ENCODE results near the gene ADGRG3. TPM values are rescaled to one million over a fixed set of nuclear protein-coding genes. Genes with fewer than 3 reads are reported as not detected.

Gene ADGRG3
- polyA plus RNA-seq, 1 donor (not counting 4 experiments of a cell fraction or from before 2014, with no cell fraction given) = not detected

DNA sequence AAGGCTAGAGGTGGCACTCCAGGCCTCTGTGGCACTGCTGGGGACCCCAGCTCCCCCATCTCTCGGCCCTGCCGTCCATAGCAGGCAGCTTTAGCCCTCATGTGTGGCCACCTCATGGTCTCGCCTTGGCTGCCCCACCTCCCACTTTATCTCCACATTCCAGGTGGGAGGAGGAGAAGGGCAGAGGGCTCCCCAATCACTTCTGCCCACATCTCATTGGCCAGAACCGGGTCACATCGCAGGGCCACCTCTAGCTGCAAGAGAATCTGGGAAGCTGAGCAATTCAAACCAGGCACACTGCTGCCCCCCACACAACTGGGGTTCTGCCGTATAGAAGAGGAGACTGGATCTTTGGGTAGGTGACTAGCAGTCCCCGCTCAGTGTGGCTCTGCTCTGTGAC is 28.1 kb downstream of the ADGRG3 start:
- Histone ChIP-seq H3K9me1 (ENCODE audit: control insufficient read depth, extremely low read depth, insufficient read depth, low read length) (no peaks in the 10 kb centered on the region), H4K20me1 (ENCODE audit: control insufficient read depth, extremely low read depth, insufficient read depth, low read length) (no peaks in the 10 kb centered on the region), H3K27me3 (ENCODE audit: control insufficient read depth, extremely low read depth, insufficient read depth, low read length) (no peaks in the 10 kb centered on the region), H3K27ac (ENCODE audit: control insufficient read depth, insufficient read depth, low read length) (no peak overlapping the region), H3K4me2 (ENCODE audit: control insufficient read depth, extremely low read depth, insufficient read depth, low read depth, low read length) (no peak overlapping the region), H3K36me3 (ENCODE audit: control insufficient read depth in 2 of 2, extremely low read depth in 1 of 2, insufficient read depth in 2 of 2, low read length in 2 of 2) (no peaks in the 10 kb centered on the region), H3K4me3 (ENCODE audit: control insufficient read depth in 2 of 3, extremely low read depth in 1 of 3, insufficient read depth in 2 of 3, low read depth in 1 of 3, low read length in 3 of 3) (no peak overlapping the region), H3K9ac (ENCODE audit: control insufficient read depth, extremely low read depth, insufficient read depth, low read length) (no peak overlapping the region), H3K79me2 (ENCODE audit: control insufficient read depth, insufficient read depth, low read length) (no peaks in the 10 kb centered on the region), H2AFZ (ENCODE audit: control insufficient read depth, low read length) (no peak overlapping the region), H3K9me3 (ENCODE audit: control insufficient read depth, low read depth, low read length) (no peaks in the 10 kb centered on the region), H3K4me1 (ENCODE audit: control insufficient read depth, extremely low read depth, insufficient read depth, low read length) (no peaks in the 10 kb centered on the region)
- DNase-seq (ENCODE audit: low read depth, low spot score) (no peak), FAIRE-seq (no peak)
- TF ChIP-seq, protein P1, sequence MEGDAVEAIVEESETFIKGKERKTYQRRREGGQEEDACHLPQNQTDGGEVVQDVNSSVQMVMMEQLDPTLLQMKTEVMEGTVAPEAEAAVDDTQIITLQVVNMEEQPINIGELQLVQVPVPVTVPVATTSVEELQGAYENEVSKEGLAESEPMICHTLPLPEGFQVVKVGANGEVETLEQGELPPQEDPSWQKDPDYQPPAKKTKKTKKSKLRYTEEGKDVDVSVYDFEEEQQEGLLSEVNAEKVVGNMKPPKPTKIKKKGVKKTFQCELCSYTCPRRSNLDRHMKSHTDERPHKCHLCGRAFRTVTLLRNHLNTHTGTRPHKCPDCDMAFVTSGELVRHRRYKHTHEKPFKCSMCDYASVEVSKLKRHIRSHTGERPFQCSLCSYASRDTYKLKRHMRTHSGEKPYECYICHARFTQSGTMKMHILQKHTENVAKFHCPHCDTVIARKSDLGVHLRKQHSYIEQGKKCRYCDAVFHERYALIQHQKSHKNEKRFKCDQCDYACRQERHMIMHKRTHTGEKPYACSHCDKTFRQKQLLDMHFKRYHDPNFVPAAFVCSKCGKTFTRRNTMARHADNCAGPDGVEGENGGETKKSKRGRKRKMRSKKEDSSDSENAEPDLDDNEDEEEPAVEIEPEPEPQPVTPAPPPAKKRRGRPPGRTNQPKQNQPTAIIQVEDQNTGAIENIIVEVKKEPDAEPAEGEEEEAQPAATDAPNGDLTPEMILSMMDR (optimal IDR thresholded peaks at IDR 0.05 in 1 of 3, IDR thresholded peaks at IDR 0.05 in 1 of 3, conservative IDR thresholded peaks at IDR 0.05 in 1 of 3; ENCODE audit: extremely low read depth in 1 of 3, insufficient read depth in 2 of 3, low read length in 3 of 3) = no peak
- TF ChIP-seq EZH2 (IDR thresholded peaks at IDR 0.05; ENCODE audit: low read length) = no peak
- dilution Hi-C loops (cut with MboI; ENCODE audit: extremely low pct_ligation_motif_present, low sequenced_read_pairs) = no loop called here

- H3K9me3 ChIP-seq (ENCODE audit: control insufficient read depth, low read depth, low read length) = no peaks in the 10 kb centered on the region
Observed at GRCh38 chr16:57697896-57698537, 29.9 kb downstream of the ADGRG3 start.

More at GRCh38 chr16:57697896-57698537, 29.9 kb downstream of the ADGRG3 start:
- Histone ChIP-seq H3K36me3 (ENCODE audit: control insufficient read depth in 2 of 2, extremely low read depth in 1 of 2, insufficient read depth in 2 of 2, low read length in 2 of 2) (no peaks in the 10 kb centered on the region), H3K9me1 (ENCODE audit: control insufficient read depth, extremely low read depth, insufficient read depth, low read length) (no peaks in the 10 kb centered on the region), H3K4me3 (ENCODE audit: control insufficient read depth in 2 of 3, extremely low read depth in 1 of 3, insufficient read depth in 2 of 3, low read depth in 1 of 3, low read length in 3 of 3) (no peak overlapping the region), H4K20me1 (ENCODE audit: control insufficient read depth, extremely low read depth, insufficient read depth, low read length) (no peaks in the 10 kb centered on the region), H3K4me1 (ENCODE audit: control insufficient read depth, extremely low read depth, insufficient read depth, low read length) (no peaks in the 10 kb centered on the region), H3K4me2 (ENCODE audit: control insufficient read depth, extremely low read depth, insufficient read depth, low read depth, low read length) (no peak overlapping the region), H3K27ac (ENCODE audit: control insufficient read depth, insufficient read depth, low read length) (no peak overlapping the region), H2AFZ (ENCODE audit: control insufficient read depth, low read length) (no peak overlapping the region), H3K27me3 (ENCODE audit: control insufficient read depth, extremely low read depth, insufficient read depth, low read length) (no peaks in the 10 kb centered on the region), H3K9ac (ENCODE audit: control insufficient read depth, extremely low read depth, insufficient read depth, low read length) (no peak overlapping the region), H3K79me2 (ENCODE audit: control insufficient read depth, insufficient read depth, low read length) (no peaks in the 10 kb centered on the region)
- FAIRE-seq (no peak), DNase-seq (ENCODE audit: low read depth, low spot score) (no peak)
- dilution Hi-C loops (cut with MboI; ENCODE audit: extremely low pct_ligation_motif_present, low sequenced_read_pairs) = no loop called here
- TF ChIP-seq, protein P1 (optimal IDR thresholded peaks at IDR 0.05 in 1 of 3, IDR thresholded peaks at IDR 0.05 in 1 of 3, conservative IDR thresholded peaks at IDR 0.05 in 1 of 3; ENCODE audit: extremely low read depth in 1 of 3, insufficient read depth in 2 of 3, low read length in 3 of 3) = no peak
- TF ChIP-seq EZH2 (IDR thresholded peaks at IDR 0.05; ENCODE audit: low read length) = no peak
